A549 (cell line): ENCODE measurements around the gene OXLD1.

Experiments
- CBX8 ChIP-seq: fragments of 200-600 bp; sonication (generic); IDR thresholded peaks from 2 replicates; pipeline ENCODE4 v1.6.1; 2016
- CEBPB ChIP-seq, 2 experiments: fragments of >200 bp in 1 of 2; sonication (Bioruptor Twin) in 1 of 2; formaldehyde crosslinking in 1 of 2; IDR thresholded peaks; 2 replicates each; pipeline ENCODE4 v1.6.1; 2012 to 2016
- CHD2 ChIP-seq: fragments of 150-350 bp; IDR thresholded peaks from 2 replicates; pipeline ENCODE4 v1.6.1; 2014; ENCODE audit warnings: low read length; ENCODE audit not compliant: partially characterized antibody
- CTCF ChIP-seq: fragments of >200 bp; sonication (Bioruptor Twin); formaldehyde crosslinking; IDR thresholded peaks from 3 replicates; pipeline ENCODE4 v1.5.1; 2016
- EHMT2 ChIP-seq: fragments of 200-600 bp; sonication (generic); IDR thresholded peaks from 2 replicates; pipeline ENCODE4 v1.6.1; 2016; ENCODE audit warnings: antibody characterized with exemption, low read depth, mild to moderate bottlenecking, moderate library complexity
- ELK1 ChIP-seq: fragments of 150-350 bp; IDR thresholded peaks from 2 replicates; pipeline ENCODE4 v1.6.1; 2014; ENCODE audit warnings: low read depth, mild to moderate bottlenecking, low read length
- EP300 ChIP-seq, 2 experiments: fragments of >200 bp; sonication (Bioruptor Twin); formaldehyde crosslinking; IDR thresholded peaks; 2 replicates in 1 of 2; 3 replicates in 1 of 2; pipeline ENCODE4 v1.6.1; 2016 to 2017
- HMGXB4 ChIP-seq: fragments of 250-450 bp; sonication (Bioruptor Pico); IDR thresholded peaks from 2 replicates; pipeline ENCODE4 v1.5.0; 2021; ENCODE audit warnings: mild to moderate bottlenecking, moderate library complexity, borderline replicate concordance
- POLR2A ChIP-seq: IDR thresholded peaks from 2 replicates; pipeline ENCODE4 v1.6.1; 2012; ENCODE audit warnings: mild to moderate bottlenecking, low read length
- RAD21 ChIP-seq, 2 experiments: fragments of >200 bp in 1 of 2; sonication (Bioruptor Twin) in 1 of 2; formaldehyde crosslinking in 1 of 2; IDR thresholded peaks in 1 of 2; conservative IDR thresholded peaks in 1 of 2; 2 replicates in 1 of 2; 3 replicates in 1 of 2; pipeline ENCODE4 v1.6.1; 2012 to 2018; ENCODE audit warnings: inconsistent platforms in 1 of 2
- SREBF2 ChIP-seq: fragments of 450-650 bp; IDR thresholded peaks from 2 replicates; pipeline ENCODE4 v1.6.1; 2014; ENCODE audit warnings: mild to moderate bottlenecking, moderate library complexity
- USF2 ChIP-seq: fragments of 450-650 bp; IDR thresholded peaks from 2 replicates; pipeline ENCODE4 v1.6.1; 2014; ENCODE audit warnings: antibody characterized with exemption
- TF ChIP-seq, protein P1 (sequence below): IDR thresholded peaks from 2 replicates; pipeline ENCODE4 v1.6.1; 2012
- TF ChIP-seq, protein P2 (sequence below): fragments of 200-600 bp; sonication (generic); IDR thresholded peaks from 2 replicates; pipeline ENCODE4 v1.6.1; 2016; ENCODE audit warnings: antibody characterized with exemption, mild to moderate bottlenecking, moderate library complexity

DNA sequence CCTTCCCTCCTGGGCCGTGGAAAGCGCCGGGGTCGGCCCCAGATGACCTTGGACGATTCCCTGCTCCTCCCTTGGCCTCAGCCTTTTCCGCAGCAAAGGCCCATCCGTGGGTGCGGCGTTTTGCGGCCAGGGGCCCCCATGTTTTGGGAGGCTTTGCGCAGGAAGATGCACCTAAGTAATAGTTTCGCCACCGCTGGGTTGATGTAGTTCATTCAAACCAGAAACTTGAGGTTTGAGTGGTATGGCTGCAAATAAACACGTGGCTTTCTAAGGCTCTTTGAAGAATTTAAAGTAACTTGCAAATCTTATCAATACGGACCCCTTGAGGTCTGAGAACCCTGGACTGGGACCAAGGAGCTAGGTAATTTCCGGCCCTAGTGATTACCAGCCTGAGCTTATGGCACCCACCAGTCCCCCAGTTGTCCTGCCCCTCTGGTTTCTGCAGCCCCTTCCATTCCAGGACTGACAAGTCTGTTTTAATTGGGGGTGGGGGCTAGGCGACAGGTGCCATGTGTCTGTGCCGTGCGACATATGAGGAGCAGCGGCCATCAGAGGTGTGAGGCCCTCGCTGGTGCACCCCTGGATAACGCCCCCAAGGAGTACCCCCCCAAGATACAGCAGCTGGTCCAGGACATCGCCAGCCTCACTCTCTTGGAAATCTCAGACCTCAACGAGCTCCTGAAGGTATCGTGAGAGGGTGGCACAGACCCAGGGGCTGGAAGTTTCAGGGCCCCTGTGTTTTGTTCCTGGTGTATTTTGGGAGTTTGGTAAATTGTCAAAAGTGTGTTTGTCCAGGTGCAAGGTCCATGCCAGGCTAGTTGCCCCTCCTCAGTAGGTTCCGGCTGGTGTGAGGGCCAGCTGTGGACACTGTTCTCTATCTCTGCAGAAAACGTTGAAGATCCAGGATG is 37.6 kb upstream of the OXLD1 start:
- TF ChIP-seq CBX8 (no peak), CTCF (no peak), EHMT2 (no peak), HMGXB4 (CRISPR knock-in tag) (no peak), CEBPB (IDR thresholded peaks at IDR 0.05) (no peak), RAD21 (conservative IDR thresholded peaks at IDR 0.05 in 1 of 2, IDR thresholded peaks at IDR 0.05 in 1 of 2) (no peak), SREBF2 (no peak), ELK1 (no peak), USF2 (no peak), POLR2A (no peak), CHD2 (no peak), EP300 (IDR thresholded peaks at IDR 0.05) (no peak)
- TF ChIP-seq, protein P1, sequence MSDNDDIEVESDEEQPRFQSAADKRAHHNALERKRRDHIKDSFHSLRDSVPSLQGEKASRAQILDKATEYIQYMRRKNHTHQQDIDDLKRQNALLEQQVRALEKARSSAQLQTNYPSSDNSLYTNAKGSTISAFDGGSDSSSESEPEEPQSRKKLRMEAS, result no peak
- TF ChIP-seq, protein P2, sequence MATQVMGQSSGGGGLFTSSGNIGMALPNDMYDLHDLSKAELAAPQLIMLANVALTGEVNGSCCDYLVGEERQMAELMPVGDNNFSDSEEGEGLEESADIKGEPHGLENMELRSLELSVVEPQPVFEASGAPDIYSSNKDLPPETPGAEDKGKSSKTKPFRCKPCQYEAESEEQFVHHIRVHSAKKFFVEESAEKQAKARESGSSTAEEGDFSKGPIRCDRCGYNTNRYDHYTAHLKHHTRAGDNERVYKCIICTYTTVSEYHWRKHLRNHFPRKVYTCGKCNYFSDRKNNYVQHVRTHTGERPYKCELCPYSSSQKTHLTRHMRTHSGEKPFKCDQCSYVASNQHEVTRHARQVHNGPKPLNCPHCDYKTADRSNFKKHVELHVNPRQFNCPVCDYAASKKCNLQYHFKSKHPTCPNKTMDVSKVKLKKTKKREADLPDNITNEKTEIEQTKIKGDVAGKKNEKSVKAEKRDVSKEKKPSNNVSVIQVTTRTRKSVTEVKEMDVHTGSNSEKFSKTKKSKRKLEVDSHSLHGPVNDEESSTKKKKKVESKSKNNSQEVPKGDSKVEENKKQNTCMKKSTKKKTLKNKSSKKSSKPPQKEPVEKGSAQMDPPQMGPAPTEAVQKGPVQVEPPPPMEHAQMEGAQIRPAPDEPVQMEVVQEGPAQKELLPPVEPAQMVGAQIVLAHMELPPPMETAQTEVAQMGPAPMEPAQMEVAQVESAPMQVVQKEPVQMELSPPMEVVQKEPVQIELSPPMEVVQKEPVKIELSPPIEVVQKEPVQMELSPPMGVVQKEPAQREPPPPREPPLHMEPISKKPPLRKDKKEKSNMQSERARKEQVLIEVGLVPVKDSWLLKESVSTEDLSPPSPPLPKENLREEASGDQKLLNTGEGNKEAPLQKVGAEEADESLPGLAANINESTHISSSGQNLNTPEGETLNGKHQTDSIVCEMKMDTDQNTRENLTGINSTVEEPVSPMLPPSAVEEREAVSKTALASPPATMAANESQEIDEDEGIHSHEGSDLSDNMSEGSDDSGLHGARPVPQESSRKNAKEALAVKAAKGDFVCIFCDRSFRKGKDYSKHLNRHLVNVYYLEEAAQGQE, result no peak
